D721Med (cell line): ENCODE results near the gene IL9R.
"Not testable (repeated sequence)": the region's sequence is repeated elsewhere in the genome, so short reads cannot be mapped to it uniquely, and the experiment has no call there.

ENCODE experiments used
- DNase-seq: peaks from one replicate; pipeline ENCODE4 v3.0.0; 2011; ENCODE audit warnings: low spot score; ENCODE audit not compliant: insufficient read length
- FAIRE-seq: peaks from 2 replicates; lab custom pipeline; 2011; peaks lifted over from hg19 to GRCh38; lab: Jason Lieb, UNC
- TF ChIP-seq, protein P1 (sequence below): IDR thresholded peaks from 2 replicates; pipeline ENCODE4 v1.5.1; 2012; ENCODE audit warnings: mild to moderate bottlenecking, control low read depth; ENCODE audit not compliant: insufficient read depth; ENCODE audit errors: missing control alignments

The IL9R gene

DNA sequence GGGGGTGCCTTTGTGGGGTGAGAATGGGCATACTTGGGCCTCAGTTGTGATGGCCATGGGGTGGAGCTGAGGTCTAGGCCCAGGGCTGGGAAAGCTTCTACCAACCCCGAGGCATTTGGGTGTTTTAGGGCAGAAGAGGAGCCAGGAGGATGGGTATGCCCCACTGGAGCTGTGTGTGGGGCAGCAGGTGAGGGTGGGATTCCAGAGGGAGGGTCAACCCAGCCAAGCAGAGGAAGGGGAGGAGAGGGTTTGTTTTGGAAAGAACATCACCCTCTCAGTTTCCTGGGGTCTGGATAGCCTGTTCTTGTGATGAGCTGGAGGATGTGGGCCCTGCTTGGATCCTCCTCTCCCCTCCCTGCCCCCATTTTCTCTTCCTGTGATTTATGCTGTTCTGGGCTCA lies 620 bp downstream of the IL9R start:
- TF ChIP-seq, protein P1, sequence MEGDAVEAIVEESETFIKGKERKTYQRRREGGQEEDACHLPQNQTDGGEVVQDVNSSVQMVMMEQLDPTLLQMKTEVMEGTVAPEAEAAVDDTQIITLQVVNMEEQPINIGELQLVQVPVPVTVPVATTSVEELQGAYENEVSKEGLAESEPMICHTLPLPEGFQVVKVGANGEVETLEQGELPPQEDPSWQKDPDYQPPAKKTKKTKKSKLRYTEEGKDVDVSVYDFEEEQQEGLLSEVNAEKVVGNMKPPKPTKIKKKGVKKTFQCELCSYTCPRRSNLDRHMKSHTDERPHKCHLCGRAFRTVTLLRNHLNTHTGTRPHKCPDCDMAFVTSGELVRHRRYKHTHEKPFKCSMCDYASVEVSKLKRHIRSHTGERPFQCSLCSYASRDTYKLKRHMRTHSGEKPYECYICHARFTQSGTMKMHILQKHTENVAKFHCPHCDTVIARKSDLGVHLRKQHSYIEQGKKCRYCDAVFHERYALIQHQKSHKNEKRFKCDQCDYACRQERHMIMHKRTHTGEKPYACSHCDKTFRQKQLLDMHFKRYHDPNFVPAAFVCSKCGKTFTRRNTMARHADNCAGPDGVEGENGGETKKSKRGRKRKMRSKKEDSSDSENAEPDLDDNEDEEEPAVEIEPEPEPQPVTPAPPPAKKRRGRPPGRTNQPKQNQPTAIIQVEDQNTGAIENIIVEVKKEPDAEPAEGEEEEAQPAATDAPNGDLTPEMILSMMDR: no peak
- DNase-seq (no peak), FAIRE-seq (no peak)

GRCh38 chrX:155998761-155999510 lies 1.4 kb downstream of the IL9R start:
- TF ChIP-seq, protein P1: no peak
- FAIRE-seq: no peak
- DNase-seq: no peak

GRCh38 chrX:155999751-156000150 lies 2.3 kb downstream of the IL9R start:
- FAIRE-seq: not testable (repeated sequence)

DNA sequence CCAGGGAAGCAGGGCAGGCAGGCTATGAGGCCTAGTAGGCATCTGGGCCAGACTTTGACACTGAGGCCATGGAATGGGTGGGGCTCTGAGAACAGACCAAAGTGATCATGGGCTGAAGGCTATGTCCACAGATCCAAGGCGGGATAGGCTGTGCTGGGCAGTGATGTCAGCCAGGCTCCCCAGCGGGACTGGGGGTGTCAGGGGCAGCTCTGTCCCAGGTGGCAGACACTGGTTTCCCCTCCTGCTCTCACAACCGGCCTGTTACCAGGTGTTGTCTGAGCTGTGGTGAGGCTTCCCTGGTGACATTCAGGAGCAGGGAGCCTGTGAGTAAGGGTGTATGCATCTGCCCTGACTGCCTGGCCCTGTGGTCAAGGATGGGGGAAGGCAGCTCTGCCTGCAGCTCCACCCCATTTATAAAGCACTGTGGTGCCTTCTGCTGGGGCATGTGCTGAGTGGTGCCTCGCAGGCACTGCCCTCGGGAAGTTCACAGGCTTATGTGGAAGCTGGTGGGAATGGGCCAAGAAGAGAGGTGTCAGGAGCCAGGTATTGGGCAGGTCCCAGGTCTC lies 2.9 kb downstream of the IL9R start:
- FAIRE-seq (no peak), DNase-seq (no peak)
- TF ChIP-seq, protein P1: no peak

More at GRCh38 chrX:155999751-156000150, 2.3 kb downstream of the IL9R start:
- not testable (repeated sequence) for DNase-seq

- no peak for DNase-seq
- TF ChIP-seq, protein P1: no peak
- FAIRE-seq: no peak
Observed at GRCh38 chrX:156001001-156001666, 3.6 kb downstream of the IL9R start.

- FAIRE-seq (no peak), DNase-seq (no peak)
- TF ChIP-seq, protein P1: no peak
Observed at GRCh38 chrX:156001667-156002021, 4.1 kb downstream of the IL9R start.

GRCh38 chrX:156002507-156002906 lies 5.0 kb downstream of the IL9R start:
- no peak for DNase-seq
- TF ChIP-seq, protein P1: no peak
- no peak for FAIRE-seq
